Measurements from ENCODE around the gene UMODL1. TPM values are rescaled to one million over a fixed set of nuclear protein-coding genes. Genes with fewer than 3 reads are reported as not detected.
A peak's percentile ranks its signal among the peaks of the same experiment; 100 is the strongest.

The UMODL1 gene
- total RNA-seq, 1 donor from 2014 or later: 0.49 TPM

DNA sequence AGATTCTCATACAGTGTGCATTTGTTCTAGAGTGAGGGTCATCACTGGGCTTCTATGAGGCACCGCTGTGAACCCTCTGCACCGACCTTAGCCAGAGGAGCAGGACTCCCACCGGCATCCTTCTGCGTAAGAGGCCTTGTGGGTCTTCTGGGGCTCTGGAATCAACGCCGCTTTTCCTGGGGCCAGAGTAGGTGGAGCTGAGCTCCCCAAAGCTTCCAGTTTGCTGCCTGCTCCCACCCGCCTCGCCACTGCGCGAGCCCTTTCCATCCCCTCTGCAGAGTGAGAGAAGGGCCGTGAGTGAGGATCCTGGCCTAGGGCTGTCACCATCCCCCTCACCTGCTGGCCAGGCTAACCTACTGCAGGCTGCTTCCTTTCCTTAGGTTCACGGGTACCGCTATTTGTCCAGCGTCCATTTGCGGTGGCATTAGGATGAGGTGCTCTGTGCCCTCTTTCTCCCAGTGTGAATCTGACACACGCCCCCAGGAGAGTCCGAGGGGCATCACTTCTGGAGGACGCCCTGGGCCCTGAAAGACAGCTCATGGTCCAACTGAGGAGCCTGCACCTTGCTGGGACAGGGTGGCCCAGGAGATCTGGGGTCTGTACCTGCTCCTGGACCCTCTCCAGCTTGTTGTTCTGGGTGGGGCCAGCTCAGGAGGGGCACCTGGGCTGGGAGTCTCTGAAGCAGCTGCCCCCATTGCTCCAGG, 36.2 kb downstream of the UMODL1 start:
- H3K4me3 ChIP-seq: no peak overlapping the region
- no peaks in the 10 kb centered on the region for H3K27me3 ChIP-seq
- no peaks in the 10 kb centered on the region for H3K9me3 ChIP-seq
- no peaks in the 10 kb centered on the region for H3K36me3 ChIP-seq
- no peak for DNase-seq
- TF ChIP-seq, protein P1, sequence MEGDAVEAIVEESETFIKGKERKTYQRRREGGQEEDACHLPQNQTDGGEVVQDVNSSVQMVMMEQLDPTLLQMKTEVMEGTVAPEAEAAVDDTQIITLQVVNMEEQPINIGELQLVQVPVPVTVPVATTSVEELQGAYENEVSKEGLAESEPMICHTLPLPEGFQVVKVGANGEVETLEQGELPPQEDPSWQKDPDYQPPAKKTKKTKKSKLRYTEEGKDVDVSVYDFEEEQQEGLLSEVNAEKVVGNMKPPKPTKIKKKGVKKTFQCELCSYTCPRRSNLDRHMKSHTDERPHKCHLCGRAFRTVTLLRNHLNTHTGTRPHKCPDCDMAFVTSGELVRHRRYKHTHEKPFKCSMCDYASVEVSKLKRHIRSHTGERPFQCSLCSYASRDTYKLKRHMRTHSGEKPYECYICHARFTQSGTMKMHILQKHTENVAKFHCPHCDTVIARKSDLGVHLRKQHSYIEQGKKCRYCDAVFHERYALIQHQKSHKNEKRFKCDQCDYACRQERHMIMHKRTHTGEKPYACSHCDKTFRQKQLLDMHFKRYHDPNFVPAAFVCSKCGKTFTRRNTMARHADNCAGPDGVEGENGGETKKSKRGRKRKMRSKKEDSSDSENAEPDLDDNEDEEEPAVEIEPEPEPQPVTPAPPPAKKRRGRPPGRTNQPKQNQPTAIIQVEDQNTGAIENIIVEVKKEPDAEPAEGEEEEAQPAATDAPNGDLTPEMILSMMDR (IDR thresholded peaks at IDR 0.05): no peak
- intact Hi-C loops (cut with DNase I): loop anchor here (10.0 kb wide), 1 partner anchor 293 kb away; no protein-coding TSS in a partner anchor
- ATAC-seq: no peak
- peaks cover 5% of the 10 kb centered on the region for H3K4me1 ChIP-seq
- no peak overlapping the region for H3K27ac ChIP-seq

DNA sequence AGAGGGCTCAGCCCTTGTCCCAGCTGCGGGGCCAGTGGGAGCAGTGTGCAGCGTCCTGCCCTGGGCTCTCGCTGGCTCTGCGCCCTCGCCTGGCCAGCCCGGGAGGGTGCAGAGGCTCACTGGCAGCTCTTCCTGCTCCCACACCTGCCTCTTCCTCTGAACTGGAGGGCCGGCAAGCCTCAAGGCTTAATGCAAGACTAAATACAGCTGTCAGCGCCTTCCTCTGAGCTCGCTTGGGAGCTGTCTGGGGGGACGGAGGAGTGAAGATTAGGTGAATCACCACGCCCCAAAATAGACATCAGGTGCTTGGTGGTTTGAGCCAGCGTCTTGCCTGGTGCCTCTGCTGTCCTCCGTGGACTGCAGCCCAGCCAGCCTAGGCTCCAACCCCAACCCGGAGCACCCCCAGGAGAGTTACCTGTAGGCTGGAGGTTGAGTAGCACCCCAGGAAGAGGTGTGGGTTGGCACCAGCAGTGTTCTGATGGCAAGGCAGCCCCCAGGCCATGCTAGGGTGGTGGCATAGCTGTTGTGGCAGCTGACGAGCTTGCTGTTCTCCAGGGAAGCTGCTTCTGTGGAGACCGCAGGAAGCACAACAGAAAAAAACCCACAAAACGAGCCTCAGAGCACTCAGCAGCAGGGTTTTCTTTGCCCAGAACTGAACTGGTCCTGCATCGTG, 36.9 kb downstream of the UMODL1 start:
- peak; percentile 95 for ATAC-seq
- H3K27ac ChIP-seq: no peak overlapping the region

DNA sequence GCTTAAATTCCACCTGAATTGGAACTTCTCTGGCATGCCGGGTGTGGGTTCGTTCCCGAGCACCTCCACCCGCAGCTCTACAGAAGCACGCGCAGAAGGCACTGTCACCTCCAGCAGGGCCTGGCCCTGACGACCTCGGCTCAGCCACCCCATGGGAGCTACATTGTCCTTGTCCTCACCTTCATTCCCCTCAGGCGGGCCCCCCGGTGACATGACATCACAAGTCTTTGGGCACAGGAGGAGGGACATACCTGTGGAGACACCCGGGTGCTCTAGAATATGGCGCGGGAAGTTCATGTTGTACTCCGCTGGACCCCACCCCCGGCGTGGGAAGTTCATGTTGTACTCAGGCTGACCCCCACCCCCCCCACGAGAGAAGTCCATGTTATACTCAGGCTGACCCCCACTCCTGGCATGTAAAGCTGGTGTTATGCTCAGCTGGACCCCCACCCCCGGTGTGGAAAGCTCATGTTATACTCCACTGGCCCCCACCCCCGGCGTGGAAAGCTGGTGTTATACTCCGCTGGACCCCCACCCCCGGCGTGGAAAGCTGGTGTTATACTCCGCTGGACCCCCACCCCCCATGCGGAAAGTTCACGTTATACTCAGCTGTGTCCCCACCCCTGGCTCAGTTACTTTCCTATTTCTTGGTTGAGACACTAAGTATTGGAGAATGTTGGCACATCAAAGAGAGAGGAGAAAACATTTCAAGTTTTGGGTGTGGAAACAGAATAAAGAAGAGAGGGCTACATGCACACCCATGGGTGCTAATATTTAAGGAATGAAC, 37.6 kb downstream of the UMODL1 start:
- DNase-seq (no peak), ATAC-seq (no peak)
- TF ChIP-seq, protein P1 (IDR thresholded peaks at IDR 0.05): no peak
- peak overlapping the region; percentile 1 for H3K4me3 ChIP-seq
- no peaks in the 10 kb centered on the region for H3K9me3 ChIP-seq
- H3K36me3 ChIP-seq: no peaks in the 10 kb centered on the region
- no peaks in the 10 kb centered on the region for H3K27me3 ChIP-seq
- H3K27ac ChIP-seq: no peak overlapping the region
- H3K4me1 ChIP-seq: peaks cover 16% of the 10 kb centered on the region
- intact Hi-C loops (cut with DNase I): loop anchor here (10.0 kb wide), 1 partner anchor 294 kb away; no protein-coding TSS in a partner anchor

More for the DNA sequence above, 36.9 kb downstream of the UMODL1 start:
- peaks cover 9% of the 10 kb centered on the region for H3K4me1 ChIP-seq
- H3K27me3 ChIP-seq: no peaks in the 10 kb centered on the region
- no peaks in the 10 kb centered on the region for H3K9me3 ChIP-seq
- H3K36me3 ChIP-seq: no peaks in the 10 kb centered on the region
- TF ChIP-seq, protein P1 (IDR thresholded peaks at IDR 0.05): peak; percentile 80
- H3K4me3 ChIP-seq: peak overlapping the region; percentile 1
- intact Hi-C loops (cut with DNase I): loop anchor here (10.0 kb wide), 1 partner anchor 293 kb away; no protein-coding TSS in a partner anchor
- DNase-seq: peak; percentile 88

DNA sequence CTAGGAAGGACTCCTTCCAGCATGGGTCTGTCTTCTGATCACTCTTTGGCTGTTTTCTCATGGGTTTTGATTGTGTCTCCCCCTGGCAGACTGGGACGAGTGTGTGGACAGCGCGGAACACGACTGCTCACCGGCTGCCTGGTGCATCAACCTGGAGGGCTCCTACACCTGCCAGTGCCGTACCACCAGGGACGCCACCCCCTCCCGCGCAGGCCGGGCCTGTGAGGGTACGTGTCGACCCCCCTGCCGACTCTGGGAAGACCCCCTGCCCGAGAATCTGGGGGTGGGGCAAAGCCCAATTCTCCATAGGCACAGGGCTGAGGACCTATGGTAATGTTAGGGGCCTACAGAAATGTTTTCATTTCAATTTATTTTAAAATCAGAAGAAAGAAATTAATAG, 38.4 kb downstream of the UMODL1 start:
- TF ChIP-seq, protein P1 (IDR thresholded peaks at IDR 0.05): no peak
- no peak overlapping the region for H3K27ac ChIP-seq
- no peaks in the 10 kb centered on the region for H3K27me3 ChIP-seq
- DNase-seq (no peak), ATAC-seq (no peak)
- H3K4me1 ChIP-seq: peaks cover 20% of the 10 kb centered on the region
- intact Hi-C loops (cut with DNase I): loop anchor here (10.0 kb wide), 1 partner anchor 295 kb away; no protein-coding TSS in a partner anchor
- H3K4me3 ChIP-seq: no peak overlapping the region
- H3K9me3 ChIP-seq: no peaks in the 10 kb centered on the region
- H3K36me3 ChIP-seq: no peaks in the 10 kb centered on the region

DNA sequence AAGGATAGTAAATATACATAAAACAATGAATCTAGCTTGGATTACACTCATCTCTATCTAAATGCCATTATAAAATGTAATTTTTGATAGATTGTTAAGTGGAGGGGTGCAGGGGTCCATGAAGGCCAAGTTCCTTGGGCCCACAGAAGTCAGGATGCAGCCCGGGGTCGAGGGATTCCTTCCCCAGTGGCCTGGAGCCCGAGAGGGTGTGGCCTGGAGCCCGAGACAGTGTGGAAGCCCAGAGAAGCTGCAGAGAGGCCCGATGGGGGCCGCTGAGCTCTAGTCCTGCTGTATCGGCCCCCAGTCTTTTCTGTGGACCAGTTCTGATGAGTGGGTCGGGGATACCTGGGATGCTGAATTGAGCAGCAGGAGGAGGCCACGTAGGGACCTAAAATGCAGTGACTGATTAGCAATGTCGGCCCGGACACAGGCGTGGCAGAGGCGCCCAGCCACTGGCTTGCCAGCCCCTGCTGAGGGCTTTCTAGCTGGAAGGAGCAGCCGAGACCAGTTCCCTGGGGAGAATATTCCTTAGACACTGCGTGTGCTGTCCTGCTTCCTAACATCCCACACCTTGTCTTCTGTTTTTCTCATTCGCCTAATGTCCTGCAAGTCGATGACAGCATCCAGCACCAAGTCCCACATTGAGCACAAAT, 38.9 kb downstream of the UMODL1 start:
- H3K4me3 ChIP-seq: no peak overlapping the region
- H3K4me1 ChIP-seq: peaks cover 20% of the 10 kb centered on the region
- no peak for DNase-seq
- no peak overlapping the region for H3K27ac ChIP-seq
- H3K36me3 ChIP-seq: no peaks in the 10 kb centered on the region
- ATAC-seq: no peak
- TF ChIP-seq, protein P1 (IDR thresholded peaks at IDR 0.05): no peak
- intact Hi-C loops (cut with DNase I): loop anchor here (10.0 kb wide), 1 partner anchor 295 kb away; no protein-coding TSS in a partner anchor
- no peaks in the 10 kb centered on the region for H3K9me3 ChIP-seq
- H3K27me3 ChIP-seq: no peaks in the 10 kb centered on the region
